Right lobe of liver (tissue), 4 donors: ENCODE results near the gene MTRR.

ENCODE experiments used
- CTCF ChIP-seq, 4 donors: fragments of 200-600 bp in 3 of 4; fragments of 450-650 bp in 1 of 4; IDR thresholded peaks; one replicate each; pipeline versions ENCODE4 v1.5.1 to v1.8.0; 2016 to 2022; ENCODE audit warnings: antibody characterized with exemption in 4 of 4, mild to moderate bottlenecking in 2 of 4
- POLR2A ChIP-seq: fragments of 450-650 bp; IDR thresholded peaks from one replicate; pipeline ENCODE4 v1.6.1; 2017; ENCODE audit warnings: antibody characterized with exemption, mild to moderate bottlenecking
- donor health status: DM: no; HTN: no; CAD: no.
- donor health status: DM: no; HTN: no; CAD: no.
- donor health status: DM: no; HTN: yes; CAD: no.

- TF ChIP-seq CTCF (IDR thresholded peaks at IDR 0.05) (no peak), POLR2A (no peak)
Observed at GRCh38 chr5:7888901-7889300, 20.0 kb downstream of the MTRR start.
